Ecto neural progenitor cell (in vitro differentiated cells): Measurements from ENCODE around the gene CTRB2.

ENCODE experiments used
- DNase-seq: peaks from one replicate; pipeline ENCODE4 v3.0.0-alpha.2; 2018; ENCODE audit warnings: low spot score

The CTRB2 gene

GRCh38 chr16:75160386-75160785, 46.6 kb downstream of the CTRB2 start:
- no peak for DNase-seq
